Airway epithelial cell (primary cell): ENCODE data around the gene NDUFB6. TPM values are rescaled to one million over a fixed set of nuclear protein-coding genes. Genes with fewer than 3 reads are reported as not detected.

ENCODE experiments used
- total RNA-seq: library from RNA; depleted of rRNA; stranded (reverse); fragments of >200 nt; gene quantifications from 2 replicates; pipeline ENCODE4 v1.2.3, GENCODE V29; 2015

Gene NDUFB6
- 59.9 and 79.6 TPM in 2 replicates for total RNA-seq

DNA sequence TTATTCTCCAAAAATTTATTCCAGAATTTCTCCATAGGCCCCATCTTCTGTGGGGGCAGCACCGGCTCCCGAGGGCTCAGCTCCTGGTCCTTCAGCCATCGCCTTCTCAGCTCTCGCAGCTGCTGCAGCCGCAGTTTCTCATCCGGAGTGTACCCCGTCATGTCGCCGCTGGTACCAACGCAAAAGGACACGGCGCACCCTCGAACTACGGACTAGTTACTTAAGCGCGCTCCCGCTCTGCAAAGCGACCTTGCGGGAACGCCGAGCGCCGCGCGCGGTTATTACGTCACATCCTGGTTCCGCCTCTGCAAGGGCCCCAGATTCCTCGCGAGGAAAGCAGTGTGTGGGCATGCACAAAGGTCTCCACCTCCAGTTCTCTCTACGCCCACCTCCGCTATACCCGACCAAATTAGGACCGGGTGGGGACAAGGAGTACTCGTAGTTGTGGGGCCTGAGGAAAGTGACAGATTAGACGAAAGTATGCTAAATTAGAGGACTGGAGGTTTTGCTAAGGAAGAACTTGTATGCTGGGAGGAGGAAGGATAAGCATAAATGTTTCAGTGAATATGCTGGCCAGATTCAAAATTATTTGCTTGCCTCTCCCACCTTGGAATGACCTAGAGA is at the start of gene NDUFB6:
NDUFB6 (minus strand) TSS at position 260 of the 624 bp plus-strand sequence; CDS start at position 161, 99 bp downstream.

DNA sequence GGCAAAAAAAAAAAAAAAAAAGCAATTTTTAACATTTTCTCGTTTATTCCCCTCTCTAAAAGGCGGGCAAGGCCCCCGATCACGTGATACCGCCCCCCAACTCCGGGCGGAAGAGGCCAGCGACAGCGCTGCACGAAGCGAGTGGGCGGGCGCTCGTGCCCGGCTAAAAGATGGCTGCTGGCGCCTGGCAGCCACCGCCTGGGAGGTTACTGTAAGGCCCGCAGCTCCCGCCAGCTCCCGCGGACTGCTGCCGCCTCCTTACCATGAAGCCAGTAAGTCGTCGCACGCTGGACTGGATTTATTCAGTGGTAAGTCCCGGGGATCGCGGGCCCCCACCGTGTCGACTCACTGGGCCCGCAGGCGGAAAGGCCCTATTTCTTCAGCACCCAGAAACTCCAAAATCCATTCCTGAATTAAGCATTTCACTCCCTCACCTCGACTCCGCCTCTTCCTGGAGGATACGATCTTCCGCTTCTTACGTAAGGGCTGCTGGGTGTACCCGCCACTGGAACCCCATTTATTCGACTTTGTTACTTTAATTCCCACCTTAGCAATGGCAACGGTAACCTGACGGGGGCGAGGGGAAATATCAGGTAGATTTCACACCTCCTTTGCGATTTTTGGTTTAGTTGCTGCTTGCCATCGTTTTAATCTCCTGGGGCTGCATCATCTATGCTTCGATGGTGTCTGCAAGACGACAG is 20.6 kb downstream of the NDUFB6 start, which contains the start of the genes SMIM27 and TOPORS:
SMIM27 (plus strand) TSS at position 156 of the 701 bp plus-strand sequence; CDS start at position 264, 108 bp downstream.
TOPORS (minus strand) TSS at position 415 of the 701 bp plus-strand sequence; CDS start at position 265, 150 bp downstream.

DNA sequence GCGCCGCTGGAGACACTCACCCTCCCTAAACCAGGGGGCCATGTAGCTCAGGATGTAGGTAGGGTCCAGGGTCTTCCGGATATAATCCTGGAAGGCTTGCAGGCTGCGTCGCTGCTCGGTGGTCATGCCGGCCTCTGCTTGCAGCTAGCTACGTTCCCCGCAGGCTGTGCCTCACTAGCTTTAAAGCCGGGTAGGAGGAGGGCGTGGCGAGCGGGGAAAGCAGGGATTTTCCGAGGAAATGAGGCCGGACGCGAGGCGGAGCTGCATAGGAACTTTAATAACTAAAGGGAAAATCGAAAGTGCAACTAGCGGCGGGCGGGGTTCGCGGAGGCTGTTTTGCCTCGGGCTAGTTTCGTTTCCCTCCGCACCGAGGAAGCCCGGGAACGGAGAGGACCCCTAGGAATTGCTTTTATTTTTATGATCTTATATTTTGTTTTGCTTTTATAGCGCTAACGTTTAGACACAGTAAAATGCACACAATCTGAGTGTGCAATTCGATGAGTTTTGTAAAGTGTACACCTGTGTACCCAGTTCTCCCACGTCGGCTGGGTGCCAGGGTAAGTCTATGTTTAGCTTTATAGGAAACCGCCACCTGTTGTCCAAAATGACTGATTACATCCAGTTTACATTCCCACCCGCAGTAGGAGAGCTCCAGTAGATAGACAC is 46.8 kb downstream of the NDUFB6 start, which contains the start of gene RIGI:
RIGI (minus strand) TSS at position 156 of the 666 bp plus-strand sequence; CDS start at position 126, 30 bp downstream.

Other genes starting within 250 kb of the NDUFB6 start
- 30.4 and 31.5 TPM in 2 replicates for gene ACO1, start 188.5 kb downstream of the NDUFB6 start, total RNA-seq
- 3.2 TPM in 2 replicates for gene RIGI, start 47.0 kb downstream of the NDUFB6 start, total RNA-seq
- gene SMIM27, start 20.8 kb downstream of the NDUFB6 start, total RNA-seq = 3.5 and 7.0 TPM in 2 replicates
- gene TOPORS, start 20.6 kb downstream of the NDUFB6 start, total RNA-seq = 15.1 and 17.9 TPM in 2 replicates
- gene TAF1L, start 62.5 kb upstream of the NDUFB6 start, total RNA-seq = not detected in 2 replicates
- not detected in 2 replicates for gene TMEM215, start 210.4 kb upstream of the NDUFB6 start, total RNA-seq